Loucy (cell line): Measurements from ENCODE around the gene RAD51B.

ENCODE experiments used
- EZH2phosphoT487 ChIP-seq: fragments of 200-600 bp; IDR thresholded peaks from 2 replicates; pipeline ENCODE4 v1.6.1; 2018; ENCODE audit warnings: antibody characterized with exemption, mild to moderate bottlenecking, moderate library complexity, borderline replicate concordance
- TF ChIP-seq, protein P1 (sequence below): fragments of 200-600 bp; sonication (generic); conservative IDR thresholded peaks from 2 replicates; pipeline ENCODE4 v1.5.1; 2014; ENCODE audit warnings: mild to moderate bottlenecking, antibody characterized with exemption, low read length

DNA sequence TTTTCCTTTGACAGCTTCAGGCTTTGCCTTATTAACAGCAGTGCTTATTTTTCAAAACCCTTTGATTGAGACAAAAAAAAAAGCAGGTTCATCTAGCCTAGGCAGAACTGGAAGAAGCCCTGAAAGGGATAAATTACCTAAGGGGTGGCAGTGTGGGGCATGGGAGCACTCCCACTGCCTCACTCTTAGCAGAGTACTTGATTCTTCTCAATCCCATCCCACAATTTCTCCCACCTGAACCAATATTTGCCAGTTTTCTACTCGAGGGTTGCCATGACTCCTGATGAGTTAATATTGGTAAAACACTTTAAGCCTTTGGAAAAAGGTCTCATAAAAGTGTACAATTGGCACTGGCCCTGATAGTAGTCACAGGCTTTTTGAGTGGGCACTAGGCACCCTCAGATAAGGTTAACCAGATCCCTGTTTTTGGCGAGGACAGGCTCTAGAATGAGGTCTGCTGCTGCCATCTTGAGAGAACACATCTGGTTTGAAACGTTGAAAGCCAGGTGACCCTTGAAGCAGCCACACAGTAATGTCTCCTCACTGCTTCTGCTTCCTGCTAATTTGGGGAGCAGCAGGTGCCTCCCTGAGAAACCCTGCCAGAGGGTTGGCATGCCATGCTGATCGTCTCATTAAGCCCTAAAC is 320.0 kb downstream of the RAD51B start:
- TF ChIP-seq, protein P1, sequence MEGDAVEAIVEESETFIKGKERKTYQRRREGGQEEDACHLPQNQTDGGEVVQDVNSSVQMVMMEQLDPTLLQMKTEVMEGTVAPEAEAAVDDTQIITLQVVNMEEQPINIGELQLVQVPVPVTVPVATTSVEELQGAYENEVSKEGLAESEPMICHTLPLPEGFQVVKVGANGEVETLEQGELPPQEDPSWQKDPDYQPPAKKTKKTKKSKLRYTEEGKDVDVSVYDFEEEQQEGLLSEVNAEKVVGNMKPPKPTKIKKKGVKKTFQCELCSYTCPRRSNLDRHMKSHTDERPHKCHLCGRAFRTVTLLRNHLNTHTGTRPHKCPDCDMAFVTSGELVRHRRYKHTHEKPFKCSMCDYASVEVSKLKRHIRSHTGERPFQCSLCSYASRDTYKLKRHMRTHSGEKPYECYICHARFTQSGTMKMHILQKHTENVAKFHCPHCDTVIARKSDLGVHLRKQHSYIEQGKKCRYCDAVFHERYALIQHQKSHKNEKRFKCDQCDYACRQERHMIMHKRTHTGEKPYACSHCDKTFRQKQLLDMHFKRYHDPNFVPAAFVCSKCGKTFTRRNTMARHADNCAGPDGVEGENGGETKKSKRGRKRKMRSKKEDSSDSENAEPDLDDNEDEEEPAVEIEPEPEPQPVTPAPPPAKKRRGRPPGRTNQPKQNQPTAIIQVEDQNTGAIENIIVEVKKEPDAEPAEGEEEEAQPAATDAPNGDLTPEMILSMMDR: no peak
- TF ChIP-seq EZH2phosphoT487: no peak
